H1 (cell line): ENCODE data around the gene MX1. TPM values are rescaled to one million over a fixed set of nuclear protein-coding genes. Genes with fewer than 3 reads are reported as not detected.

Source experiments
- CTCF ChIA-PET: fragments of 300-600 bp; sonication (Branson Sonifier 250); formaldehyde crosslinking; loops from one replicate; lab custom pipeline; 2021; ENCODE audit not compliant: partially characterized antibody; lab: Charles Lee
- POLR2A ChIA-PET: fragments of 300-600 bp; sonication (Branson Sonifier 250); formaldehyde crosslinking; loops from one replicate; lab custom pipeline; 2021; ENCODE audit warnings: inconsistent platforms; ENCODE audit not compliant: partially characterized antibody; lab: Charles Lee
- DNase-seq, 2 experiments: peaks; one replicate each; pipeline versions ENCODE4 v3.0.0 to v3.0.0-alpha.2; 2010 to 2022; ENCODE audit warnings: low spot score in 2 of 2, low read depth in 1 of 2, mixed read lengths in 1 of 2
- FAIRE-seq: peaks from 2 replicates; lab custom pipeline; 2011; peaks lifted over from hg19 to GRCh38; lab: Jason Lieb, UNC
- H2AFZ ChIP-seq: 2 replicates; pipeline ENCODE4 v1.8.1; 2012; ENCODE audit warnings: low read length, inconsistent platforms
- H2AK5ac ChIP-seq: 2 replicates; pipeline ENCODE4 v1.6.1; 2013; ENCODE audit warnings: low read depth, low read length
- H2BK120ac ChIP-seq: replicated peaks from 2 replicates; pipeline ENCODE3; 2013; ENCODE audit warnings: low read depth, low read length, inconsistent platforms
- H2BK12ac ChIP-seq: 2 replicates; pipeline ENCODE4 v1.6.1; 2013; ENCODE audit warnings: low read depth, low read length
- H2BK15ac ChIP-seq: 2 replicates; pipeline ENCODE4 v1.6.1; 2013; ENCODE audit warnings: low read length
- H2BK20ac ChIP-seq: 2 replicates; pipeline ENCODE4 v1.6.1; 2013; ENCODE audit warnings: low read length
- H2BK5ac ChIP-seq: 2 replicates; pipeline ENCODE4 v1.6.1; 2013; ENCODE audit warnings: low read depth, low read length
- H3K14ac ChIP-seq: 2 replicates; pipeline ENCODE4 v1.6.1; 2013; ENCODE audit warnings: inconsistent platforms; ENCODE audit not compliant: insufficient read length
- H3K18ac ChIP-seq: 2 replicates; pipeline ENCODE4 v1.6.1; 2013; ENCODE audit warnings: low read length; ENCODE audit errors: extremely low read depth
- H3K23ac ChIP-seq: 2 replicates; pipeline ENCODE4 v1.6.1; 2013; ENCODE audit warnings: inconsistent platforms; ENCODE audit not compliant: insufficient read length
- H3K23me2 ChIP-seq: 2 replicates; pipeline ENCODE4 v1.6.1; 2013; ENCODE audit warnings: low read depth, low read length
- H3K27ac ChIP-seq: 2 replicates; pipeline ENCODE4 v1.6.1; 2011; ENCODE audit warnings: low read depth, low read length, inconsistent platforms
- H3K27me3 ChIP-seq, 4 experiments: replicated peaks in 1 of 4; 1 replicate in 1 of 4; 2 replicates in 3 of 4; pipeline versions ENCODE4 v1.6.1 to v1.8.1; 2011 to 2013; ENCODE audit warnings: low read length in 3 of 4, mild to moderate bottlenecking in 3 of 4, inconsistent platforms in 2 of 4, mixed read lengths in 2 of 4, moderate library complexity in 1 of 4; ENCODE audit not compliant: control insufficient read depth in 3 of 4, insufficient read depth in 3 of 4; ENCODE audit errors: extremely low read depth in 1 of 4
- H3K36me3 ChIP-seq, 4 experiments: 2 replicates each; pipeline versions ENCODE4 v1.6.1 to v1.8.1; 2011 to 2013; ENCODE audit warnings: mild to moderate bottlenecking in 4 of 4, low read length in 3 of 4, moderate library complexity in 2 of 4, control low read depth in 1 of 4, inconsistent platforms in 1 of 4; ENCODE audit not compliant: insufficient read depth in 4 of 4, control insufficient read depth in 2 of 4
- H3K4ac ChIP-seq: replicated peaks from 2 replicates; pipeline ENCODE3; 2013; ENCODE audit warnings: low read length, low read depth, mixed read lengths, inconsistent platforms; ENCODE audit not compliant: insufficient read length
- H3K4me1 ChIP-seq, 4 experiments: replicated peaks in 1 of 4; 1 replicate in 1 of 4; 2 replicates in 3 of 4; pipeline versions ENCODE4 v1.6.1 to v1.8.1; 2011 to 2013; ENCODE audit warnings: low read length in 3 of 4, inconsistent platforms in 2 of 4, mixed read lengths in 1 of 4; ENCODE audit not compliant: insufficient read depth in 4 of 4, control insufficient read depth in 3 of 4
- H3K4me2 ChIP-seq, 2 experiments: 2 replicates each; pipeline versions ENCODE4 v1.6.1 to v1.8.1; 2011 to 2013; ENCODE audit warnings: low read depth in 2 of 2, low read length in 2 of 2, control low read depth in 1 of 2, inconsistent platforms in 1 of 2, mild to moderate bottlenecking in 1 of 2; ENCODE audit not compliant: insufficient read depth in 1 of 2
- H3K4me3 ChIP-seq, 4 experiments: fragments of 200-600, 300-600 bp in 1 of 4; sonication (generic), shearing (Covaris generic), sonication (Bioruptor Twin) in 1 of 4; 2 replicates each; pipeline versions ENCODE4 v1.5.1 to v1.8.1; 2011 to 2016; ENCODE audit warnings: low read length in 4 of 4, low read depth in 3 of 4, control low read depth in 2 of 4, inconsistent platforms in 2 of 4, mild to moderate bottlenecking in 2 of 4, mixed read lengths in 1 of 4, moderate library complexity in 1 of 4; ENCODE audit not compliant: insufficient read depth in 2 of 4; ENCODE audit errors: extremely low read depth in 1 of 4
- H3K56ac ChIP-seq: replicated peaks from 2 replicates; pipeline ENCODE3; 2013; ENCODE audit warnings: low read depth, mild to moderate bottlenecking, mixed read lengths, low read length, inconsistent platforms; ENCODE audit not compliant: insufficient read length
- H3K79me1 ChIP-seq: 2 replicates; pipeline ENCODE4 v1.6.1; 2013; ENCODE audit warnings: low read depth, low read length, control low read depth
- H3K79me2 ChIP-seq, 2 experiments: 2 replicates each; pipeline versions ENCODE4 v1.6.1 to v1.8.1; 2012 to 2013; ENCODE audit warnings: low read length in 2 of 2, mild to moderate bottlenecking in 2 of 2, inconsistent platforms in 1 of 2; ENCODE audit not compliant: insufficient read depth in 2 of 2, control insufficient read depth in 1 of 2
- H3K9ac ChIP-seq, 4 experiments: replicated peaks in 1 of 4; 1 replicate in 1 of 4; 2 replicates in 3 of 4; pipeline versions ENCODE4 v1.6.1 to v1.8.1; 2011 to 2013; ENCODE audit warnings: low read depth in 3 of 4, low read length in 3 of 4, control low read depth in 2 of 4, mild to moderate bottlenecking in 2 of 4, moderate library complexity in 2 of 4, inconsistent platforms in 1 of 4; ENCODE audit errors: extremely low read depth in 1 of 4
- H3K9me3 ChIP-seq, 2 experiments: 2 replicates each; pipeline versions ENCODE4 v1.6.1 to v1.8.1; 2012 to 2013; ENCODE audit warnings: mild to moderate bottlenecking in 2 of 2, moderate library complexity in 2 of 2, control low read depth in 1 of 2, inconsistent platforms in 1 of 2, low read depth in 1 of 2, low read length in 1 of 2, mixed read lengths in 1 of 2; ENCODE audit not compliant: insufficient read depth in 2 of 2
- H4K20me1 ChIP-seq, 2 experiments: replicated peaks in 1 of 2; 2 replicates each; pipeline versions ENCODE3 to v1.8.1; 2011 to 2013; ENCODE audit warnings: inconsistent platforms in 2 of 2, low read length in 2 of 2, mild to moderate bottlenecking in 1 of 2; ENCODE audit not compliant: insufficient read depth in 2 of 2, control insufficient read depth in 1 of 2
- H4K5ac ChIP-seq: 2 replicates; pipeline ENCODE4 v1.6.1; 2013; ENCODE audit warnings: low read length, low read depth, mixed read lengths, inconsistent platforms; ENCODE audit not compliant: insufficient read length
- H4K8ac ChIP-seq: 2 replicates; pipeline ENCODE4 v1.8.0; 2013; ENCODE audit warnings: mild to moderate bottlenecking, moderate library complexity, low read length, inconsistent platforms; ENCODE audit not compliant: insufficient read depth; ENCODE audit errors: extremely low read depth
- H4K91ac ChIP-seq: replicated peaks from 2 replicates; pipeline ENCODE3; 2013; ENCODE audit warnings: low read length, mixed read lengths, inconsistent platforms; ENCODE audit not compliant: insufficient read length
- ASH2L ChIP-seq: fragments of 200-600, 300-600 bp; sonication (generic); IDR thresholded peaks from one replicate; pipeline ENCODE4 v1.7.1; 2017; ENCODE audit warnings: low read length
- GTF2F1 ChIP-seq: IDR thresholded peaks from 2 replicates; pipeline ENCODE4 v1.6.1; 2012; ENCODE audit warnings: low read depth, low read length, improper control_type of control experiment, borderline replicate concordance
- HDAC2 ChIP-seq, 2 experiments: fragments of 300-600 bp in 1 of 2; sonication (generic) in 1 of 2; IDR thresholded peaks; 2 replicates each; pipeline ENCODE4 v1.6.1; 2011 to 2012; ENCODE audit warnings: low read depth in 2 of 2, low read length in 2 of 2, mild to moderate bottlenecking in 2 of 2, moderate library complexity in 2 of 2, borderline replicate concordance in 1 of 2, inconsistent platforms in 1 of 2
- JUN ChIP-seq: IDR thresholded peaks from 2 replicates; pipeline ENCODE4 v1.6.1; 2011; ENCODE audit warnings: low read depth, mild to moderate bottlenecking, improper control_type of control experiment, low read length
- KDM1A ChIP-seq: fragments of 200-600, 300-600 bp; sonication (generic); IDR thresholded peaks from 2 replicates; pipeline ENCODE4 v1.7.1; 2016; ENCODE audit warnings: mild to moderate bottlenecking, low read length, borderline replicate concordance
- NRF1 ChIP-seq: IDR thresholded peaks from 2 replicates; pipeline ENCODE4 v1.6.1; 2011; ENCODE audit warnings: mild to moderate bottlenecking, low read depth, low read length, improper control_type of control experiment
- SP1 ChIP-seq: IDR thresholded peaks from 2 replicates; pipeline ENCODE4 v1.6.1; 2011; ENCODE audit warnings: low read depth, low read length
- SP2 ChIP-seq: IDR thresholded peaks from 2 replicates; pipeline ENCODE4 v1.6.1; 2012; ENCODE audit warnings: mild to moderate bottlenecking, low read length, inconsistent platforms
- WGBS, 2 experiments: shearing (Covaris generic) in 1 of 2; methylation state at CpG; one replicate each; pipeline versions ENCODE4 v1.1.6 to v1.1.7; 2013 to 2015; ENCODE audit warnings: low lambda C conversion rate in 2 of 2, mixed read lengths in 2 of 2, inconsistent platforms in 1 of 2, low coverage in 1 of 2, missing lambda C conversion rate in 1 of 2; ENCODE audit not compliant: insufficient replicate concordance in 2 of 2, insufficient coverage in 1 of 2, insufficient read length in 1 of 2; ENCODE audit errors: extremely low coverage in 1 of 2, missing lambda C conversion rate in 1 of 2; 5-methylcytosine and 5-hydroxymethylcytosine counted together
- polyA plus RNA-seq, 7 experiments: library from polyadenylated mRNA; depleted of rRNA in 3 of 7; stranded (reverse) in 5 of 7; unstranded in 2 of 7; fragments of >200 nt in 5 of 7; fragments of 200-250 nt in 2 of 7; gene quantifications; 1 replicate in 5 of 7; 2 replicates in 1 of 7; 4 replicates in 1 of 7; pipeline versions ENCODE4 v1.2.1 to v1.2.3, GENCODE V29; 2011 to 2013; ENCODE audit warnings: missing spikeins in 2 of 7, mixed read lengths in 2 of 7
- total RNA-seq: library from RNA; stranded (reverse); fragmentation: NEBNext Ultra II Directional; extraction: Animal tissue kit (Norgen Biotek cat#: 25700); gene quantifications from 2 replicates; pipeline ENCODE4 v1.2.1, GENCODE V29; 2021

MX1 gene
- total and polyA plus RNA-seq, 2 of the 8 experiments (the other 6 are each of a cell fraction or from before 2014, with no cell fraction given): 3.8 to 5.7 TPM

GRCh38 chr21:41478319-41479177, 52.5 kb downstream of the MX1 start:
- Histone ChIP-seq H2BK5ac (peak overlapping the region; percentile 76; the same call in 1 of the 2 replicates), H3K27ac (peak overlapping the region; percentile 39), H3K23me2 (no peaks in the 10 kb centered on the region; the same call in 1 of the 2 replicates), H3K18ac (peak overlapping the region; percentile 86), H3K4me2 (peak overlapping the region; percentile 50 to 51), H3K9me3 (no peaks in the 10 kb centered on the region), H3K23ac (no peak overlapping the region), H2BK12ac (peak overlapping the region; percentile 93), H3K4ac (peak overlapping the region; percentile 20), H3K4me1 (peaks cover 17 to 39% (median 23%) of the 10 kb centered on the region in 4 experiments), H3K79me2 (no peaks in the 10 kb centered on the region), H3K27me3 (no peaks in the 10 kb centered on the region), H3K36me3 (no peaks in the 10 kb centered on the region; a peak in 1 of 8 replicates), H3K4me3 (peak overlapping the region in 1 of 4 experiments; percentile 46; a peak in 1 of 8 replicates), H2BK120ac (peak overlapping the region; percentile 93), H2BK20ac (peak overlapping the region; percentile 97), H4K5ac (peak overlapping the region; percentile 72), H3K9ac (no peak overlapping the region), H2BK15ac (0 out of 2 replicates have a peak overlapping the region, but pooled peaks have one; percentile 81), H4K20me1 (no peaks in the 10 kb centered on the region), H4K91ac (peak overlapping the region; percentile 92), H4K8ac (no peak overlapping the region; the same call in 1 of the 2 replicates), H3K14ac (no peak overlapping the region), H2AFZ (no peak overlapping the region), H2AK5ac (peak overlapping the region; percentile 30; the same call in 1 of the 2 replicates), H3K79me1 (no peaks in the 10 kb centered on the region), H3K56ac (no peak overlapping the region)
- FAIRE-seq: no peak
- POLR2A ChIA-PET: interaction anchor here (0.9 to 2.1 kb wide), 4 partner anchors 9 to 56 kb away, joined by 3 to 7 read pairs (median 5); no protein-coding TSS in a partner anchor
- TF ChIP-seq GTF2F1 (no peak), SP2 (no peak), NRF1 (no peak), SP1 (0 out of 2 replicates have a peak, but pooled peaks have one; percentile 4), JUN (no peak), ASH2L (peak; percentile 3), KDM1A (peak; percentile 1; the same call in 1 of the 2 replicates), HDAC2 (IDR thresholded peaks at IDR 0.05; ENCODE audit: borderline replicate concordance in 1 of 2, low read depth in 2 of 2, low read length in 2 of 2) (peak in 1 of 2 experiments; percentile 19; a peak in 1 of 4 replicates)
- peak in 1 of 2 experiments; percentile 53 for DNase-seq
- WGBS, 2 experiments: 63% methylated on average over 11 of the region's 11 CpGs; no CpG with 5 or more reads in 1 of the 2 experiments
- CTCF ChIA-PET: interaction anchor here (0.7 to 1.2 kb wide), 3 partner anchors 18 to 134 kb away, joined by 3 to 4 read pairs (median 3); no protein-coding TSS in a partner anchor
